Neutrophil (primary cell): ENCODE measurements around the gene ADCY3.
"Not testable (repeated sequence)": the region's sequence is repeated elsewhere in the genome, so short reads cannot be mapped to it uniquely, and the experiment has no call there.

Experiments
- H3K27ac ChIP-seq: fragments of 200-600 bp; sonication (generic); 2 replicates; pipeline ENCODE4 v1.5.1; 2016; ENCODE audit warnings: mild to moderate bottlenecking, moderate library complexity
- H3K27me3 ChIP-seq: fragments of 200-600 bp; sonication (generic); 2 replicates; pipeline ENCODE4 v1.6.0; 2016; ENCODE audit warnings: mild to moderate bottlenecking
- H3K36me3 ChIP-seq: fragments of 200-600 bp; sonication (generic); 2 replicates; pipeline ENCODE4 v1.5.1; 2017
- H3K4me1 ChIP-seq, 2 experiments: fragments of 200-600 bp in 1 of 2; sonication (generic) in 1 of 2; 1 replicate in 1 of 2; 2 replicates in 1 of 2; pipeline versions ENCODE4 v1.5.1 to v1.6.1; 2013 to 2016; ENCODE audit warnings: low read depth in 1 of 2, low read length in 1 of 2, mild to moderate bottlenecking in 1 of 2, moderate library complexity in 1 of 2; ENCODE audit not compliant: control insufficient read depth in 1 of 2, insufficient read depth in 1 of 2
- H3K4me3 ChIP-seq, 2 experiments: fragments of 200-600 bp in 1 of 2; sonication (generic) in 1 of 2; 1 replicate in 1 of 2; 2 replicates in 1 of 2; pipeline ENCODE4 v1.5.1; 2013 to 2016; ENCODE audit warnings: low read depth in 1 of 2, low read length in 1 of 2, mild to moderate bottlenecking in 1 of 2, moderate library complexity in 1 of 2
- H3K9me3 ChIP-seq: fragments of 200-600 bp; sonication (generic); 2 replicates; pipeline ENCODE4 v1.5.1; 2016
- CTCF ChIP-seq: fragments of 200-600 bp; sonication (generic); IDR thresholded peaks from 2 replicates; pipeline ENCODE4 v1.5.1; 2016; ENCODE audit warnings: antibody characterized with exemption

Gene ADCY3

GRCh38 chr2:24836206-24836605 lies 83.8 kb downstream of the ADCY3 start:
- Histone ChIP-seq H3K36me3 (peaks cover 4% of the 10 kb centered on the region), H3K27ac (no peak overlapping the region), H3K27me3 (no peaks in the 10 kb centered on the region), H3K4me3 (no peak overlapping the region), H3K9me3 (no peaks in the 10 kb centered on the region), H3K4me1 (no peaks in the 10 kb centered on the region)
- no peak for TF ChIP-seq CTCF

- H3K27ac ChIP-seq, H3K36me3 ChIP-seq, H3K4me1 ChIP-seq, H3K27me3 ChIP-seq, H3K9me3 ChIP-seq, H3K4me3 ChIP-seq: not testable (repeated sequence)
Observed at GRCh38 chr2:24835411-24835810, 84.6 kb downstream of the ADCY3 start.

GRCh38 chr2:24834733-24835395 lies 85.2 kb downstream of the ADCY3 start:
- no peak for TF ChIP-seq CTCF
- Histone ChIP-seq H3K9me3 (no peaks in the 10 kb centered on the region), H3K27ac (no peak overlapping the region), H3K27me3 (no peaks in the 10 kb centered on the region), H3K4me3 (no peak overlapping the region), H3K4me1 (no peaks in the 10 kb centered on the region), H3K36me3 (peaks cover 4% of the 10 kb centered on the region)

- Histone ChIP-seq H3K36me3 (peaks cover 4% of the 10 kb centered on the region), H3K4me1 (no peaks in the 10 kb centered on the region), H3K4me3 (no peak overlapping the region), H3K27ac (no peak overlapping the region), H3K9me3 (no peaks in the 10 kb centered on the region), H3K27me3 (no peaks in the 10 kb centered on the region)
- no peak for TF ChIP-seq CTCF
Observed at GRCh38 chr2:24833821-24834732, 86.0 kb downstream of the ADCY3 start.

GRCh38 chr2:24832931-24833701 lies 86.9 kb downstream of the ADCY3 start:
- Histone ChIP-seq H3K36me3 (peaks cover 4% of the 10 kb centered on the region), H3K27me3 (no peaks in the 10 kb centered on the region), H3K4me1 (no peaks in the 10 kb centered on the region), H3K27ac (no peak overlapping the region), H3K9me3 (no peaks in the 10 kb centered on the region), H3K4me3 (no peak overlapping the region)
- TF ChIP-seq CTCF: no peak
